MCF 10A (cell line): ENCODE measurements around the gene NFYC. TPM values are rescaled to one million over a fixed set of nuclear protein-coding genes. Genes with fewer than 3 reads are reported as not detected.
A peak's percentile ranks its signal among the peaks of the same experiment; 100 is the strongest.

Experiments used
- BruUV-seq: library from RNA; stranded (reverse); fragments of 400-500 nt; replicated peaks from 2 replicates; lab custom pipeline; 2021; lab: Mats Ljungman, UMichigan
- CTCF ChIA-PET: fragments of 300-600 bp; sonication (Branson Sonifier 250); formaldehyde crosslinking; extraction: SDS; loops from one replicate; lab custom pipeline; 2021; ENCODE audit warnings: antibody characterized with exemption, inconsistent platforms; lab: Yijun Ruan, JAX
- POLR2A ChIA-PET: fragments of 300-600, 350-650 bp; sonication (Branson Sonifier 250); formaldehyde crosslinking; extraction: SDS; loops from one replicate; lab custom pipeline; 2020; ENCODE audit warnings: antibody characterized with exemption, inconsistent platforms; lab: Yijun Ruan, JAX
- DNase-seq: peaks from one replicate; pipeline ENCODE4 v3.0.0-alpha.2; 2018; ENCODE audit not compliant: unreplicated experiment
- H3K27ac Mint-ChIP-seq: one replicate; pipeline ENCODE4 v1.8.0; 2022; ENCODE audit warnings: mild to moderate bottlenecking, low read depth, mixed read lengths; ENCODE audit not compliant: unreplicated experiment
- H3K27me3 Mint-ChIP-seq: one replicate; pipeline ENCODE4 v1.8.0; 2022; ENCODE audit warnings: mixed read lengths; ENCODE audit not compliant: insufficient read depth, unreplicated experiment
- H3K36me3 Mint-ChIP-seq: one replicate; pipeline ENCODE4 v1.8.0; 2022; ENCODE audit warnings: mild to moderate bottlenecking, moderate library complexity, mixed read lengths; ENCODE audit not compliant: insufficient read depth, unreplicated experiment
- H3K4me1 Mint-ChIP-seq: one replicate; pipeline ENCODE4 v1.8.0; 2022; ENCODE audit warnings: mixed read lengths; ENCODE audit not compliant: insufficient read depth, unreplicated experiment
- H3K4me3 Mint-ChIP-seq: one replicate; pipeline ENCODE4 v1.8.0; 2022; ENCODE audit warnings: mild to moderate bottlenecking, moderate library complexity, mixed read lengths; ENCODE audit not compliant: unreplicated experiment
- H3K9me3 Mint-ChIP-seq: one replicate; pipeline ENCODE4 v1.8.0; 2022; ENCODE audit warnings: mixed read lengths; ENCODE audit not compliant: unreplicated experiment
- CTCF ChIP-seq: fragments of 200-600 bp; IDR thresholded peaks from one replicate; pipeline ENCODE4 v1.8.0; 2022; ENCODE audit warnings: antibody characterized with exemption, mild to moderate bottlenecking; ENCODE audit not compliant: unreplicated experiment
- intact Hi-C: fragments of 100-400 bp; cut with micrococcal nuclease; formaldehyde crosslinking; loops from 2 replicates; pipeline ENCODE4 v1.14.1; 2022
- total RNA-seq: library from RNA; stranded (reverse); gene quantifications from 2 replicates; pipeline ENCODE4 v1.2.3, GENCODE V29; 2022

NFYC gene
- total RNA-seq, 1 experiment from 2014 or later, result 69.6 TPM

GRCh38 chr1:40732756-40733301, 41.3 kb downstream of the NFYC start:
- POLR2A ChIA-PET, result interaction anchor here (0.6 to 2.7 kb wide), 7 partner anchors 10 to 49 kb away, joined by 3 to 14 read pairs (median 4); partner anchors contain the start of gene NFYC

GRCh38 chr1:40734882-40735628, 43.6 kb downstream of the NFYC start:
- Mint-ChIP-seq H3K4me3 (no peak overlapping the region), H3K9me3 (no peaks in the 10 kb centered on the region), H3K27me3 (no peaks in the 10 kb centered on the region), H3K4me1 (peaks cover 21% of the 10 kb centered on the region), H3K27ac (no peak overlapping the region), H3K36me3 (peaks cover 24% of the 10 kb centered on the region)
- CTCF ChIA-PET, result interaction anchor here (0.6 kb wide), 2 partner anchors 25 to 40 kb away, joined by 3 read pairs; no protein-coding TSS in a partner anchor
- DNase-seq, result no peak
- POLR2A ChIA-PET, result interaction anchor here (1.2 to 2.1 kb wide), 2 partner anchors 42 to 43 kb away, joined by 3 to 11 read pairs; partner anchors contain the start of gene NFYC
- BruUV-seq, result no TSS peak
- TF ChIP-seq CTCF, result no peak
- intact Hi-C loops, result no loop called here

More at GRCh38 chr1:40732756-40733301, 41.3 kb downstream of the NFYC start:
- peaks cover 6% of the 10 kb centered on the region for H3K36me3 Mint-ChIP-seq
- no peaks in the 10 kb centered on the region for H3K27me3 Mint-ChIP-seq
- H3K27ac Mint-ChIP-seq, result peak overlapping the region; percentile 39
- no peaks in the 10 kb centered on the region for H3K9me3 Mint-ChIP-seq
- H3K4me3 Mint-ChIP-seq, result no peak overlapping the region
- peak; percentile 14 for DNase-seq
- BruUV-seq, result no TSS peak
- intact Hi-C loops, result no loop called here
- CTCF ChIA-PET, result interaction anchor here (0.6 to 1.8 kb wide), 5 partner anchors 10 to 1949 kb away, joined by 3 to 8 read pairs (median 5); partner anchors contain the start of gene YBX1
- H3K4me1 Mint-ChIP-seq, result peaks cover 16% of the 10 kb centered on the region
- no peak for TF ChIP-seq CTCF

GRCh38 chr1:40736085-40736531, 44.6 kb downstream of the NFYC start:
- H3K27me3 Mint-ChIP-seq, result no peaks in the 10 kb centered on the region
- peaks cover 21% of the 10 kb centered on the region for H3K4me1 Mint-ChIP-seq
- no peak overlapping the region for H3K4me3 Mint-ChIP-seq
- TF ChIP-seq CTCF, result no peak
- H3K27ac Mint-ChIP-seq, result no peak overlapping the region
- no TSS peak for BruUV-seq
- peaks cover 35% of the 10 kb centered on the region for H3K36me3 Mint-ChIP-seq
- peak; percentile 22 for DNase-seq
- ChIA-PET CTCF (interaction anchor here (0.6 to 0.7 kb wide), 2 partner anchors 26 to 93 kb away, joined by 3 to 4 read pairs; no protein-coding TSS in a partner anchor), POLR2A (interaction anchor here (0.6 to 2.1 kb wide), 6 partner anchors 17 to 769 kb away, joined by 3 to 11 read pairs (median 4); partner anchors contain the start of gene NFYC)
- no peaks in the 10 kb centered on the region for H3K9me3 Mint-ChIP-seq
- intact Hi-C loops, result no loop called here

- H3K27ac Mint-ChIP-seq, result no peak overlapping the region
- no peaks in the 10 kb centered on the region for H3K9me3 Mint-ChIP-seq
- no peaks in the 10 kb centered on the region for H3K27me3 Mint-ChIP-seq
- H3K4me3 Mint-ChIP-seq, result no peak overlapping the region
- H3K36me3 Mint-ChIP-seq, result peaks cover 62% of the 10 kb centered on the region
- intact Hi-C loops, result no loop called here
- no peak for DNase-seq
- ChIA-PET CTCF (no interaction called here), POLR2A (interaction anchor here (1.0 to 1.7 kb wide), 3 partner anchors 9 to 14 kb away, joined by 3 to 7 read pairs (median 4); no protein-coding TSS in a partner anchor)
- no TSS peak for BruUV-seq
- peaks cover 5% of the 10 kb centered on the region for H3K4me1 Mint-ChIP-seq
- TF ChIP-seq CTCF, result no peak
Measured at GRCh38 chr1:40738831-40739230, 47.3 kb downstream of the NFYC start.
